Umbilical cord (tissue), 2 donors: Measurements from ENCODE around the gene LPAR3. TPM values are rescaled to one million over a fixed set of nuclear protein-coding genes. Genes with fewer than 3 reads are reported as not detected.

Experiments
- DNase-seq: peaks from one replicate; pipeline ENCODE4 v3.0.0-alpha.2; 2015; ENCODE audit warnings: low spot score
- total RNA-seq: library from RNA; depleted of rRNA; stranded (reverse); fragments of >200 nt; gene quantifications from one replicate; pipeline ENCODE4 v1.2.3, GENCODE V29; 2014; ENCODE audit warnings: low replicate concordance; ENCODE audit not compliant: insufficient read depth

LPAR3 gene
- total RNA-seq, 1 donor from 2014 or later, result 3.9 TPM

- no peak for DNase-seq
Observed at GRCh38 chr1:84775535-84775920, 117.5 kb downstream of the LPAR3 start.

GRCh38 chr1:84774669-84775534, 118.1 kb downstream of the LPAR3 start:
- DNase-seq, result no peak

- DNase-seq, result no peak
Observed at GRCh38 chr1:84773933-84774497, 119.0 kb downstream of the LPAR3 start.

GRCh38 chr1:84773195-84773594, 119.8 kb downstream of the LPAR3 start:
- no peak for DNase-seq

GRCh38 chr1:84772428-84772943, 120.5 kb downstream of the LPAR3 start:
- DNase-seq, result peak; percentile 92

- DNase-seq, result no peak
Observed at GRCh38 chr1:84771895-84772294, 121.1 kb downstream of the LPAR3 start.

GRCh38 chr1:84770481-84770880, 122.5 kb downstream of the LPAR3 start:
- no peak for DNase-seq

- DNase-seq, result no peak
Observed at GRCh38 chr1:84769636-84770035, 123.4 kb downstream of the LPAR3 start.

- no peak for DNase-seq
Observed at GRCh38 chr1:84768634-84769033, 124.4 kb downstream of the LPAR3 start.

GRCh38 chr1:84763912-84764680, 128.9 kb downstream of the LPAR3 start:
- no peak for DNase-seq

- DNase-seq, result no peak
Observed at GRCh38 chr1:84762664-84763063, 130.3 kb downstream of the LPAR3 start.

Other genes with a start within 250 kb of the LPAR3 start
- 13.7 TPM for gene SSX2IP, start 202.7 kb downstream of the LPAR3 start, total RNA-seq
- not detected for gene MCOLN2, start 103.9 kb upstream of the LPAR3 start, total RNA-seq
- 2.6 TPM for gene MCOLN3, start 155.3 kb upstream of the LPAR3 start, total RNA-seq